Hypothalamus (tissue), 51 donors: ENCODE results near the gene COA7.
A peak's percentile ranks its signal among the peaks of the same experiment; 100 is the strongest.

Source experiments
- DNase-seq, 51 donors: peaks; one replicate each; lab custom pipeline; 2025; lab: John Stamatoyannopoulos, UW

Gene COA7

DNA sequence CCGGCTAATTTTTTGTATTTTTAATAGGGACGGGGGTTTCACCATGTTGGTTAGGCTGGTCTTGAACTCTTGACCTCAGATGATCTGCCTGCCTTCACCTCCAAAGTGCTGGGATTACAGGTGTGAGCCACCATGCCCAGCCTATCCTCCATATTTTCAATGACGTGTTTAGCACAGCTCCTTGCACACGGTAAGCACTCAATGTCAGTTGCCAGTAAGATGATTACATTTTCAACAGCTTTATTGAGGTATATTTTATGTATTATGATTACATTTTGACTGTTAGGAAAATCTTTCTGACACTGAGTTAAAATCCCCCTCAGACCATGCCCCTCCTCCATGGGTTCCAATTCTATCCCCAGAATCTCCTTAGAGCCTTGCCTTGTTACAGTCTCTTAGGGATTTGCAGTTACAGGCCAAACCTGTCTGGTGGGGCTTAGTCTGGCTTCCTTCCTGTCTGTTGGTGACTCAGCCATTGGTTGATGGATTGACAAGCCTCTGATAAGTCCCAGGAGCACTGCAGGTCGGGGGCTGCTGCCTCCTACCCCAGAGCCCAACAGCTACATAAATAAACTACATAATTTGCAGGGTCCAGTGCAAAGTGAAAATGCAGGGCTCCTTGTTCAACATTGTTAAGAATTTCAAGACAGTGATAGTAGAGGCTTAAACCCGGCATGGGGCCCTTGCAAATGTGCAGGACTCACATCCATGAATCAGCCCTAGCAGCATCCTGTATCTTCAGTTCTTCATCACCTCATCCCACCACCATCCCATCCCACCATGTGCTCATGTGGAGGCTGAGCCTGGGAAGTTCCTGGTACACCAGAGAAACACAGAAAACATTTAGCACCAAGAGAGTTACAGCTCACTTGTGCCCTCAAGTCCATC is 23.4 kb downstream of the COA7 start:
- DNase-seq, result no peak

GRCh38 chr1:52673513-52673912 is 24.6 kb downstream of the COA7 start:
- DNase-seq, result no peak

- DNase-seq, result peak in 4 of 51 donors; percentile 11 to 26 (median 21)
Measured at GRCh38 chr1:52672946-52673345, 25.2 kb downstream of the COA7 start.

DNA sequence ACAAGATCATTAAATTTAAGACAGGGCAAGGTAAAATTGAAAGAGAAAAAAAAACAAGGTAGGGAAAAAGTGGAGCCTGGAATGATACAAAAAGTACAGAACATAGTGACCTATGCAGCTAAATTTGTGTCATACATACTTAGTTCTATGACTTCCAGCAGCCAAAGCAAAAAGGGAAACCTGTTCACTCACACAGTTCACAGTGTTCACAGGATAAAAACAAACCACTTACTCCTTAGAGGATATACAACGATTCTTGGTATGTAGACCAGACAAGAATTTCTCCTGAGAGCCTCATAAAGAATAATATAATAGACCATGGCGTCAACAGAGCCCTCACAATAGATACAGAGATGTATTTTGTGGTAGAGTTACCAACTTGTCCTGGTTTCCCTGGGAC is 27.5 kb downstream of the COA7 start:
- no peak for DNase-seq

DNA sequence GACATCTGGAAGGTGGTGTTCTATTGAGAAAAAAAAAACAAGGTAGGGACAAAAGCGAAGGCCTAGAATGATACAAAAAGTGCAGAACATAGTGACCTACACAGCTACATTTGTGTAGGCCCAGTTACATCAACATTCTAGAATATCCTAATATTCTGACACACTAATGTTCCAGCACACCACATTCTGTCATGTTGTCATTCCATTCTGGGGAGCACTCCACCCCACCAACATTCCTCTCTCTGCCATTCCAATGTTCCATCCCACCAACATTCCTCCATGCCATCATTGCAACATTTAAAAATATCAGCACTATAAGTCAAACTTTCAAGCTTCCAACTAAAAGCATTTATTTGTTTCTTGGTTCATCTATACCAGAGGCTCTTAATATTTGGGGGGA is 28.5 kb downstream of the COA7 start:
- DNase-seq, result no peak

GRCh38 chr1:52668711-52669110 is 29.4 kb downstream of the COA7 start:
- no peak for DNase-seq

DNA sequence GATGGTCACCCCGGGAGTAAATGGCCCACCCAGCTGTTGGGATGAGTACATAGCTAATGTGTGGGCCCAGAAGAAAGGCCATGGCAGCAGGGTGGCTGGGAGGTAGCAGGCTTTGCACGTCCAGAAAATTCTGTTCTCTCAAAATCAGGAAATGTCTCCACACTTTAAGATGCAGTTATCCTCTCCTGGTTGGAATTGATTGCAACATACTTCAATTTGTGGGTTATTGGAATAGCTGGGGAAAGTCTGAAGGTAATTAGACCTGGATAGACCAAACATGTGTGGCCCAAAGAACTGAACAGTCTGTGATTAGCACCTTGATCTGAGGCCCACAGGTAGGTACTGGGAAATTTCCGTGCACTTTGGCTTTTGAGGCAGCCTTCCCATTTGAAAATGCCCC is 30.2 kb downstream of the COA7 start:
- DNase-seq, result no peak

DNA sequence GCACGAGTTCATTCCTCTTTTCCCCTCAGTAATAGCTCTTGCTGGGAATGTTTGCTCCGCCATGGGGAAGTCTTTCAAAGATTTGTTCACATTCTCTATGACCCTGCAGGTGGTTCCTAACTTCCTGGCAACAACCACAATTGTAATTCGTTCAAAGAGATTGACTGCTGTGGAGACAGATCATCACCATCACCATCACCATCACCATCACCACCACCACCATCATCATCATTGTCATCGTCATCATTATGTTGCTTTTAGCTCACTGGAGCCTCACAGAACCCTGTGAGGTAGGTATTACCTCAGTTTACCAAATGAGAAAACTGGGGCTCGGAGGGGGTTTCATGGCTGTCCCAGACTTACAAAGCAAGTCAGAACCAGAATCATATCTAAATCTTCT is 30.9 kb downstream of the COA7 start:
- DNase-seq, result no peak

GRCh38 chr1:52665006-52665941 is 32.9 kb downstream of the COA7 start:
- peak in 2 of 51 donors; percentile 10 to 22 for DNase-seq

DNA sequence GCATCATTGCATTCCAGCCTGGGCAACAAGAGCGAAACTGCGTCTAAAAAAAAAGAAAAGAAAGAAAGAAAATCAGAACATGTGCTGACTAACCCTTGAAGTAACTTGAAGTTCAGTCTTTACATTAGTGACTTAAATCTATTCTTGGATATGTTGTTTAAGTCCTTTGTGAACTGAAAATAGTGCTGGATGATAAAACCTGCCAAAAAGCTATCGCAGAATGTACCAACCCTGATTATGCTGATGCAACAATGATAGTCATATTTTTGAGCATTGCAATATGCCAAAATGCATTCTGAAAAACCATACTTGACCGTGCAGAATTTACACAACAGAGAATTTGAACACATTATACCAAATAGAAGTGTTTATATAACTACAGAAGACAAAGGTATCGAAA is 34.4 kb downstream of the COA7 start:
- DNase-seq, result no peak

DNA sequence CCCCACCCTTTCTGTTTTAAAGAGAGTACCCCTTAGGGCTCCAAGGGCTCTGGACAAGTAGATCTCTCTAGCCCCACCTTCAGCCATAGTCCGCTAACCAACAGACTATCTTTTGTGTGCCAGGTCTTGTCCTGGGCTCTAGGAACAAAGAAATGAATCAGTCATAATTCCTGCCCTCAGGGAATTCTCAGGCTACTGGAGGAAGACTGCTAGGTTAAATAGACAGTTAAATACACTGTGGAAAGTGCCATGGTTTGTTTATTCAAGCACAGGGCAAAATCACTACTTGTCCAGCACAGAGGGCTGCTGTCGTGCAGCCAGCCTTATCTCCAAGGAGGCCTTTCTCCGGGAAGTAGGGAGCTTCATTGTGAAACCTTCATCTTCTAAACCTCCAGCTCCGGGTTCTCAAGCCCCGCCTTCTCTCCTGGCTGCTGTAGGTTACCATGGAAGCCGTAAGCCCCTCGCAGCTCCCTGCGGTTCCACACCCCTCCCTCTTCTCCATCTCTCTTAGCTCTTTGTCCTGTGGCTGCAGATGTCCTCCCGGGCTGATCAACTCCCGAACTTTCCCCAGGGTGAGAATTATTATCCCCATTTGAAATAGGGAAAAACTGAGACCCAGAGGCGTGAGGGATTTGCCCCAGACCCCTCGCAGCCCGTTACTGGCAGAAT is 35.4 kb downstream of the COA7 start:
- peak in 4 of 51 donors; percentile 8 to 31 (median 14) for DNase-seq

GRCh38 chr1:52660807-52661206 is 37.3 kb downstream of the COA7 start:
- DNase-seq, result no peak

DNA sequence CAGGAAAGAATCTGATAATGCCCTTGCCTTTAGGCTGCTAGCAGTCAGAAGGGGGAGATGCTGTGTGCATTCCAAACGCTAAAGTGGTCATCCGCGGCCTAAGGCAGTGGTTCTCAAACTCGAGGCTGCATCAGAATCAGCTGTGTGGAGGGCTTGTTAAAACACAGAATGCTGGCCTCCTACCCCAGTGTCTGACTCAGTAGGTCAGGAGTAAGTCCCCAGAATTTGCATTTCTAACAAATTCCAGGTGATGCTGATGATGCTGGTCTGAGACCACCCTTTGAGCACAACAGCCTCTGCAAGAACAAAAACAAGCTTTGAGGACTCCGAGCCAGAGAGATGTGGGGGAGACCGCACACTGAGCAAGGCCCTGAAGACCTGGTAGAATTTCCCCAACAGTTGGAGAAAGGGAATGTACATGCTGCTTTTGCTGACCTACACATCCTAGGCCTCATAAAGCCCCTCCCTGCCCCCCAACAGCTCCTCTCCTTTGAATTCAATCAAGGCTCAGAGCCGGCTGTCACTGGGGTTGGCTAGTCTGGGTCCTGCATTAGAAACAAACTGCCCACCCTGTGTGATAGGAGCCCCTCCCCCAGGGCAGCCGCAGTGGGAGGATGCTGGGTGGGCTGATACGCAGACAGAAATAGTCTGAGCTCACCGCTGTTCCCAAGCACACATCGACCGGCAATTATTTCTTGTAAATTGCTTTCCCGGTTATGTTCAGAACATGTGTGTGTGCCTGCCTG is 38.1 kb downstream of the COA7 start:
- DNase-seq, result peak in 1 of 51 donors; percentile 6

- DNase-seq, result no peak
Measured at GRCh38 chr1:52659356-52659755, 38.8 kb downstream of the COA7 start.

DNA sequence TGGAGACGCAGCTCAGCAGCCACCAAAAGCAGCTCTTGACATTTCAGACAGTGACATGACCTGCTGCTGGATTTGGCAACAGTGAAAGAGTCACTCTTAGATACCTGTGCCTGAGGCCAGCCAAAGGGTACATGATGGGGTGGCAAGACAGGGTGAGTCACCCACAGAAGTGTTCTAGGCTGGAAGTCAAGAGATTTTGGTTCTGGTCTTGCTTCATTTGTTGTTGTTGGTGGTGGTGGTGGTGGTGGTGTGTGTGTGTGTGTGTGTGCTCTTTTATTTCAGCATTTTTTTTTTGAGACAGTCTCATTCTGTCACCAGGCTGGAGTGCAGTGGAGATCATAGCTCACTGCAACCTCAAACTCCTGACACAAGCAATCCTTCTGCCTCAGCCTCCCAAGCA is 39.4 kb downstream of the COA7 start:
- no peak for DNase-seq

- no peak for DNase-seq
Measured at GRCh38 chr1:52657702-52658101, 40.4 kb downstream of the COA7 start.

GRCh38 chr1:52654063-52654462 is 44.1 kb downstream of the COA7 start:
- no peak for DNase-seq

DNA sequence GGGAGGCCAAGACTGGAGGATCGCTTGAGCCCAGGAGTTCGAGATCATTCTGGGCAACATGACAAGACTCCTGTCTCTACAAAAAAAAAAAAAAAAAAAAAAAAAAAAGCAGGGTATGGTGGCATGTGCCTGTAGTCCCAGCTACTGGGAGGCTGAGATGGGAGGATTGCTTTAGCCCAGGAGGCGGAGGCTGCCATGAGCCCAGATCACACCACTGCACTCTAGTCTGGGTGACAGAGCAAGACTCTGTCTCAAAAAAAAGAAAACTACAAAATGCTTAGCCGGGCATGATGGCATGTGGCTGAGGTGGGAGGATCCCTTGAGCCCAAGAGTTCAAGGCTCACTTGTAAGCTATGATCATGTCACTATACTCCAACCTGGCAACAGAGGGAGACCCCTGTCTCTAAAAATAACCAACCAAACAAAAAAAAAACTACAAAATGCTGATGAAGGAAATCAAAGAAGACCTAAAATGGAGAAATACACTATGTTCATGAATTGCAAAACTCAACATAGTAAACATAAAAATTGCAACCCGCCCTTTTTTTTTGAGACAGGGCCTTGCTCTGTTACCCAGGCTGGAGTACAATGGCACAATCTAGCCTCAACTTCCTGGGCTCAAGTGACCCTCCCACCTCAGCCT is 44.8 kb downstream of the COA7 start:
- DNase-seq, result no peak

DNA sequence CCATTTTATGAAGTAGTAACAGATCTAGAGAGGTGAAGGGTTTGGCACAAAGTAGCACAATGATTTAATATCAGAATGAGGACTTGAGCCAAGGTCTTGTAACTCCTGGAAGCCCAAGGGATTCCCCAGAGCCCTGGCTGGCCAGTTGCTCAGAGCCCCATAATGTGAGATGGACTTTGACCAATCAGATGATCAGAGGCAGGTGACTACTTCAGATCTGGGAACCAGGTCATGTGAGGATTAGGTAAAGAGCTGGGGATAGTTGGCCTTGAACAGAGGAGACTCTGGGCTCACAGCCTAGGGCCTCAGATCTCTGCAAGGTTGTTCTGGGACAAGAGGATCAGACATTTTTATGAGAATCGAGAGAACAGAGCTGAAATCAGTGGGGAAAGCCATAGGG is 46.2 kb downstream of the COA7 start:
- no peak for DNase-seq

- DNase-seq, result no peak
Measured at GRCh38 chr1:52645261-52645660, 52.9 kb downstream of the COA7 start.
